Bronchial epithelial cell (primary cell): ENCODE measurements around the gene DPP6. TPM values are rescaled to one million over a fixed set of nuclear protein-coding genes. Genes with fewer than 3 reads are reported as not detected.

ENCODE experiments used
- DNase-seq: peaks from one replicate; pipeline ENCODE4 v3.0.0-alpha.2; 2010; ENCODE audit warnings: low read depth
- FAIRE-seq: peaks from 2 replicates; lab custom pipeline; 2011; peaks lifted over from hg19 to GRCh38; lab: Jason Lieb, UNC
- H3K27me3 ChIP-seq: 2 replicates; pipeline ENCODE4 v1.5.1; 2011; ENCODE audit warnings: low read length; ENCODE audit not compliant: control insufficient read depth, insufficient read depth
- H3K36me3 ChIP-seq: 2 replicates; pipeline ENCODE4 v1.5.1; 2011; ENCODE audit warnings: low read length; ENCODE audit not compliant: control insufficient read depth, insufficient read depth
- H3K4me3 ChIP-seq: 2 replicates; pipeline ENCODE4 v1.5.1; 2011; ENCODE audit warnings: mild to moderate bottlenecking, low read depth, low read length, control low read depth
- CTCF ChIP-seq: IDR thresholded peaks from 2 replicates; pipeline ENCODE4 v1.5.1; 2011; ENCODE audit warnings: mild to moderate bottlenecking, moderate library complexity, low read length, control low read depth, inconsistent platforms; ENCODE audit not compliant: insufficient read depth, severe bottlenecking
- total RNA-seq: library from RNA; depleted of rRNA; stranded (reverse); fragments of >200 nt; gene quantifications from 2 replicates; pipeline ENCODE4 v1.2.1, GENCODE V29; 2014

DPP6 gene
- total RNA-seq, 1 donor from 2014 or later, result not detected

DNA sequence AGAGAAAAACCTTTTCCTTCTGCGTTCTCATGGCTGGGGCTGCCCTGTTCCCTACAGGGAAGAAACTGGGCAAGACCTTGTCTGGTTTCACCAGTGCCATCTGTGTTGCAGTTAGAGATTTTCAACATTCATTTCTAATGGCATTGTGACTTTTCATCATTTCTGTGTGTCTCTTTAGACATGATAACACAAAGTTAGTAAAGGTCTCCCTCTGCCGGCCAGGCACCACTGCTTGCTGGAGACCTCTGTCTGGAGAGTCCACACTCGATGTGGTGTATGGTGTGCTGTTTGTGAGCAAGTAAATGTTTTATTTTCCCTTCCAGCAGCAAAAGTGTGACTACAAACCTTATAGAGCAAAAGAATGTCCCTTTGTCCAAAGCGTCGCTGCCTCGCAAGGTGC is 737.2 kb downstream of the DPP6 start:
- no peak for TF ChIP-seq CTCF
- Histone ChIP-seq H3K27me3 (no peaks in the 10 kb centered on the region), H3K36me3 (no peaks in the 10 kb centered on the region), H3K4me3 (no peak overlapping the region)
- FAIRE-seq, result no peak
- no peak for DNase-seq

DNA sequence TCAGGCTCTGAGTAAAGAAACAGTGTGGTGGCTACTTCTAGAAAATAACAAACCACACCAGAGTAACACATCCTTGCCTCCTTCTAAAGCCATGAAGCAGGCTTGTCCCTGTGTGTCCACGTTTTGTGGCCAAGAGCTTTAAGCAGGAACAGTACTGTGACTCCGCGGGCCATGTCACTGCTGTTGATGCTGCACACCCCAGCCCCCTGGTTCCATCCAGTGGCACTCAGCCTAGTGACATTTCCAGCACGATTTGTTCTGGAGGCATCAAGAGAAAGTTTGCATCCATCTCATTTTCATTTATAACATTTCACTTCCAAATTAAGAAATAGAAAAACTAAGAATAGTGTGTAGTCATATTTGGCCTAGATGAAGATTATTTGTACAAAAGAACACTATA is 739.4 kb downstream of the DPP6 start:
- Histone ChIP-seq H3K27me3 (no peaks in the 10 kb centered on the region), H3K36me3 (no peaks in the 10 kb centered on the region), H3K4me3 (no peak overlapping the region)
- no peak for TF ChIP-seq CTCF
- FAIRE-seq, result no peak
- no peak for DNase-seq

DNA sequence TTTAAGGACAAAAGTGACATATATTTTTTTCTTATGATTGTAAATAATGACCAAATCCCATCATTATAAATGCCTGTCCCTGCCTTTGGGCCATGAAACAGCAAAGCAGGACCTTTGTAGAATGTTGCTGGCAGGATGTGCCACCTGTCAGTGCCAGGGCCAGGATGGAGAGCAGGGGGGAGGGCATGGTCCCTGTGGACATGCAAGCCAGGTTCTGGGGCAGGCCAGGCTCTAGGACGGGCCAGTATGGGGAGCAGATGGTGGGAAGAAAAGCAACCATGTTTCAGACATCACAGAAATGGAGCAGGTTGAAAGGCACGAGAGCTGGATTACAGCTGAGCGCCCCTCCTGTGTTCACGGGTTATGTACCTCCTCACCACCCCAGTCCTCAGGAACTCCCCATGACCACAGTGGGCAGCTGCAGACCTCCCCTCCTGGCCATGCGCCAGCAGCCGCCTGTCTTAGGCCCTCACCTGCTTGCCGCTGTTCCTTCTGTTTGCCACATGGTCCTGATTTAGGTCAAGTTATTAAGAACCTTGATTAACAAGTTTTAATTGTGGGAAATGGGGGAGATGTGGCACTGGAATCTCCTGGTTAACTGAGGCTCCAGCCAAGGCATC is 740.3 kb downstream of the DPP6 start:
- Histone ChIP-seq H3K4me3 (no peak overlapping the region), H3K36me3 (no peaks in the 10 kb centered on the region), H3K27me3 (no peaks in the 10 kb centered on the region)
- FAIRE-seq, result no peak
- no peak for TF ChIP-seq CTCF
- DNase-seq, result no peak

GRCh38 chr7:154794147-154794780 is 742.1 kb downstream of the DPP6 start:
- TF ChIP-seq CTCF, result peak; percentile 18
- Histone ChIP-seq H3K4me3 (no peak overlapping the region), H3K27me3 (no peaks in the 10 kb centered on the region), H3K36me3 (no peaks in the 10 kb centered on the region)
- FAIRE-seq (no peak), DNase-seq (no peak)

DNA sequence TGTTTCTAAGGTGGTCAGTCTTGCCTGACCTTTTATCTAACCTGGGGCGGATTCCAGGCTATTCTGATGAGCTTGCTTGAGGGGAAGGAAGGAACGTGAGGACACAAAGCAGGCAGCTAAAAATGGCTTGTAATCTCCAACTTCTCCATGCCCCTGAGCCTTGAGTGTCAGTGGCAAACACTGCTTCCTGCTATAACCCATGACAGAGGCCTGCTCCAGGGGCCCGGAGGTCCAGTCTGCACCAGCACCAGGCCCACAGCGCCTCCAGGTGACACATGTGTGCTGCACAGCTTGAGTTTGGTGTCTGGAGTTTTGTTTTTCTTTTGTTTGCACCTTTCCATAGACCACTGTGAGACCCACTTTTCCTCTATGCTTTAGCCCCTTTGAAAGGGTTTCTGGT is 742.8 kb downstream of the DPP6 start:
- DNase-seq (no peak), FAIRE-seq (no peak)
- no peak for TF ChIP-seq CTCF
- Histone ChIP-seq H3K36me3 (no peaks in the 10 kb centered on the region), H3K4me3 (no peak overlapping the region), H3K27me3 (no peaks in the 10 kb centered on the region)
